Uterus (tissue), 4 donors: ENCODE results near the gene IQCE. TPM values are rescaled to one million over a fixed set of nuclear protein-coding genes. Genes with fewer than 3 reads are reported as not detected.

ENCODE experiments used
- DNase-seq, 2 donors: peaks; one replicate each; pipeline ENCODE4 v3.0.0-alpha.2; 2019 to 2020
- H3K27ac ChIP-seq, 2 donors: fragments of 200-600 bp; sonication (generic); 1 replicate in 1 of 2; 2 replicates in 1 of 2; pipeline ENCODE4 v1.5.1; 2016 to 2018
- H3K27me3 ChIP-seq, 2 donors: fragments of 200-600 bp; sonication (generic); one replicate each; pipeline ENCODE4 v1.5.1; 2018 to 2019; ENCODE audit warnings: control low read depth in 1 of 2
- H3K36me3 ChIP-seq, 2 donors: fragments of 200-600 bp; sonication (generic); one replicate each; pipeline ENCODE4 v1.5.1; 2019; ENCODE audit warnings: control low read depth in 1 of 2
- H3K4me1 ChIP-seq, 2 donors: fragments of 200-600 bp; sonication (generic); one replicate each; pipeline ENCODE4 v1.5.1; 2018 to 2019; ENCODE audit warnings: control low read depth in 1 of 2
- H3K4me3 ChIP-seq, 2 donors: fragments of 200-600 bp; sonication (generic); 1 replicate in 1 of 2; 2 replicates in 1 of 2; pipeline ENCODE4 v1.5.1; 2018 to 2019; ENCODE audit warnings: mild to moderate bottlenecking in 1 of 2
- H3K9me3 ChIP-seq, 2 donors: fragments of 200-600 bp; sonication (generic); one replicate each; pipeline ENCODE4 v1.5.1; 2019; ENCODE audit warnings: control low read depth in 1 of 2
- POLR2A ChIP-seq, 2 donors: fragments of 450-650 bp; IDR thresholded peaks; one replicate each; pipeline ENCODE4 v1.6.1; 2016; ENCODE audit warnings: antibody characterized with exemption in 2 of 2, mild to moderate bottlenecking in 1 of 2, moderate library complexity in 1 of 2
- intact Hi-C: fragments of 100-400 bp; cut with DNase I; formaldehyde crosslinking; loops from one replicate; pipeline ENCODE4 v1.15.1; 2023; ENCODE audit warnings: low total_unique reads
- total RNA-seq, 4 donors: library from RNA; depleted of rRNA in 3 of 4; stranded (reverse); fragments of >200 nt in 3 of 4; gene quantifications; one replicate each; pipeline versions ENCODE4 v1.1.0 to v1.2.4, GENCODE V29; 2014 to 2023
- TF ChIP-seq, protein P1 (sequence below), 4 experiments: fragments of 200-600 bp in 2 of 4; fragments of 450-650 bp in 2 of 4; sonication (generic) in 2 of 4; IDR thresholded peaks; one replicate each; pipeline ENCODE4 v1.5.1; 2016 to 2019; ENCODE audit warnings: antibody characterized with exemption in 4 of 4, mild to moderate bottlenecking in 2 of 4, moderate library complexity in 1 of 4
- donor health status: DM: yes; HTN: yes; CAD: no.

IQCE gene
- total RNA-seq, 4 donors from 2014 or later = 6.8 to 28.0 (median 16.9) TPM

DNA sequence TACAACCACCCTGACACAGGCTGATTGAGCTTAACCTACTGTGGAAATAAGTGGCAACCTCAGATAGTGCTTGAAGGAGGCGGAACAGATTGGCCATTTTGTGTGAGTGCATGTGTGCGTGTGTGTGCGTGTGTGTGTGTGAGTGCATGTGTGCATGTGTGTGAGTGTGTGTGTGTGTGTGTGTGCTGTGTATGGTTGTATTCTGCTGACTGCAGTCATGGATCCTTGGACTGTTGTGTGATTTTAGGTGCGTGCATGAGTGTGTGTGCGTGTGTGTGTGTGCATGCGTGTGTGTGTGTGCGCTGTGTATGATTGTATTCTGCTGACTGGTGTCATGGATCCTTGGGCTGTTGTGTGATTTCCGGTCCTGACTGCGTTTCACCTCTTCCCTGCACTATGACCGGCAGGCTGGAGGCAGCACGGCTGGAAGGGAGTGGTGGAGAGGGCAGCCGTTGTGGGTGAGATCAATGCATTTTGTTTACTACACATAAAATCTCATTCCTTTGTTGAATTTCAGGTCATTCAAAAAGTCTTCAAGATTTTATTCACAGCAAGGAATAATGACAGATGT is 6.3 kb downstream of the IQCE start:
- H3K27ac ChIP-seq = no peak overlapping the region
- DNase-seq = no peak
- no peak for TF ChIP-seq POLR2A (IDR thresholded peaks at IDR 0.05)
- TF ChIP-seq, protein P1, sequence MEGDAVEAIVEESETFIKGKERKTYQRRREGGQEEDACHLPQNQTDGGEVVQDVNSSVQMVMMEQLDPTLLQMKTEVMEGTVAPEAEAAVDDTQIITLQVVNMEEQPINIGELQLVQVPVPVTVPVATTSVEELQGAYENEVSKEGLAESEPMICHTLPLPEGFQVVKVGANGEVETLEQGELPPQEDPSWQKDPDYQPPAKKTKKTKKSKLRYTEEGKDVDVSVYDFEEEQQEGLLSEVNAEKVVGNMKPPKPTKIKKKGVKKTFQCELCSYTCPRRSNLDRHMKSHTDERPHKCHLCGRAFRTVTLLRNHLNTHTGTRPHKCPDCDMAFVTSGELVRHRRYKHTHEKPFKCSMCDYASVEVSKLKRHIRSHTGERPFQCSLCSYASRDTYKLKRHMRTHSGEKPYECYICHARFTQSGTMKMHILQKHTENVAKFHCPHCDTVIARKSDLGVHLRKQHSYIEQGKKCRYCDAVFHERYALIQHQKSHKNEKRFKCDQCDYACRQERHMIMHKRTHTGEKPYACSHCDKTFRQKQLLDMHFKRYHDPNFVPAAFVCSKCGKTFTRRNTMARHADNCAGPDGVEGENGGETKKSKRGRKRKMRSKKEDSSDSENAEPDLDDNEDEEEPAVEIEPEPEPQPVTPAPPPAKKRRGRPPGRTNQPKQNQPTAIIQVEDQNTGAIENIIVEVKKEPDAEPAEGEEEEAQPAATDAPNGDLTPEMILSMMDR (IDR thresholded peaks at IDR 0.05) = no peak
- intact Hi-C loops = no loop called here
- H3K9me3 ChIP-seq = no peaks in the 10 kb centered on the region
- no peaks in the 10 kb centered on the region for H3K27me3 ChIP-seq
- H3K36me3 ChIP-seq = no peaks in the 10 kb centered on the region
- no peak overlapping the region for H3K4me3 ChIP-seq
- no peaks in the 10 kb centered on the region for H3K4me1 ChIP-seq

DNA sequence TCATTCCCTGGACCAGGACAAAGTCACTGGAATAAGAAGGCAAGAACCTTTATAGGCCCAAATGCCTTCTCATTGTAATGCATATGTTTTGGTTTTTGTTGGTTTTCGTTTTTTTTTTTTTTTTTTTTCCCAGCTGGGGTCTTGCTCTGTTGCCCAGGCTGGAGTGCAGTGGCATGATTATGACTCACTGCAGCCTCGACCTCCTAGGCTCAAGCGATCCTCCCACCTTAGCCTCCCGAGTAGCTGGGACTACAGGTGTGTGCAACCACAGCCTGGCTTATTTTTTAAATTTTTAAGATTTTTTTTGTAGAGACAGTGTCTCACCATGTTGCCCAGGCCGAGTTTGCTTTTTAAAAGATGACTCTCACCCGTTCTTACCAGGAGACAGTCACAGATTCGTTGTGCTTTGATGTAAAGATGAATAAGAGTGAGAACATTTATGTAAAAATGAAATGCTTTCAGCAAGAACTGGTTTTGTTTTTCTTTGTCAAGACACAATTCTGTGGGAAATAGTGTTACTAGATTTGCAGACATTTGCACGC is 7.6 kb downstream of the IQCE start:
- Histone ChIP-seq H3K27ac (no peak overlapping the region), H3K36me3 (no peaks in the 10 kb centered on the region), H3K4me1 (no peaks in the 10 kb centered on the region), H3K27me3 (no peaks in the 10 kb centered on the region), H3K4me3 (no peak overlapping the region), H3K9me3 (no peaks in the 10 kb centered on the region)
- intact Hi-C loops = no loop called here
- no peak for DNase-seq
- TF ChIP-seq, protein P1 (IDR thresholded peaks at IDR 0.05) = no peak
- no peak for TF ChIP-seq POLR2A (IDR thresholded peaks at IDR 0.05)

DNA sequence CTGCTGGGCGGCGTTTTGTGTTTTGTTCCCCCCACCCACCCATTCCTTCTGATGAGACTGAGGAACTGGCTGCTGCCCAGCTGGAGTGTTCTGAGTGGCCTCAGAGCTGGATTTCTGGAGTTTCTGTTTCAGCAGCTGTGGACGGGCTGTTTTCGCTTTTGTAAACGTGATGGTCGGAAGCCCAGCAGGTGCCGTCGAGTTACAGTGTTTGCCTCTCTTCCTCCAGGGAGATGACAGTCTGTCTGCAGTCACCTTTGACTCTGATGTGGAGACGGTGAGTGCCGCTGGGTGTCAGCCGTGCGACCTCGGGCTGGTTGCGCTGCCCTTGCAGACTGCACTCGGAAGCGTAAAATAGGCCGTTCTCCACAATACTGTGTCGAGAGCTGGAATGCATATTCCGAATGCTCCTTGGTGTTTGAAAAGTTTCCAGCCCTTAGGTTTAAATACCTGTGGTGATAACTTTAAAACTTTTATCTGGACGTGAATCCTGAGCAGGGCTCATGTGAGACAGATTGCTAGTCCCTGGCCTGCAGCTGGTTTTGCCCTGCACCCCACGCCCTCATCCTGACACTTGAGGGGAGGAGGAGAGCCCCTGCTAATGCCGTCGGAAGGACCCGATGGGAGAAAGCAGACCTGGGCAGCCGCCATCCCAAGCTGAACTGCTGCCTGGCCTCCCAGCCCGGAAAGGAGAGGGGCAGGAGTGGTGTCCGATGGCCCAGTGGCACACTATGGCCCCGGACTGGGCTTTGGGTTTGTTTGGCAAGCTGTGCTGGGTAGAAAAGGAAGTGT is 8.3 kb downstream of the IQCE start:
- H3K4me3 ChIP-seq = no peak overlapping the region
- no peak for TF ChIP-seq POLR2A (IDR thresholded peaks at IDR 0.05)
- TF ChIP-seq, protein P1 (IDR thresholded peaks at IDR 0.05) = no peak
- H3K27ac ChIP-seq = no peak overlapping the region
- H3K9me3 ChIP-seq = no peaks in the 10 kb centered on the region
- no peaks in the 10 kb centered on the region for H3K27me3 ChIP-seq
- intact Hi-C loops = no loop called here
- H3K4me1 ChIP-seq = no peaks in the 10 kb centered on the region
- DNase-seq = no peak
- no peaks in the 10 kb centered on the region for H3K36me3 ChIP-seq

DNA sequence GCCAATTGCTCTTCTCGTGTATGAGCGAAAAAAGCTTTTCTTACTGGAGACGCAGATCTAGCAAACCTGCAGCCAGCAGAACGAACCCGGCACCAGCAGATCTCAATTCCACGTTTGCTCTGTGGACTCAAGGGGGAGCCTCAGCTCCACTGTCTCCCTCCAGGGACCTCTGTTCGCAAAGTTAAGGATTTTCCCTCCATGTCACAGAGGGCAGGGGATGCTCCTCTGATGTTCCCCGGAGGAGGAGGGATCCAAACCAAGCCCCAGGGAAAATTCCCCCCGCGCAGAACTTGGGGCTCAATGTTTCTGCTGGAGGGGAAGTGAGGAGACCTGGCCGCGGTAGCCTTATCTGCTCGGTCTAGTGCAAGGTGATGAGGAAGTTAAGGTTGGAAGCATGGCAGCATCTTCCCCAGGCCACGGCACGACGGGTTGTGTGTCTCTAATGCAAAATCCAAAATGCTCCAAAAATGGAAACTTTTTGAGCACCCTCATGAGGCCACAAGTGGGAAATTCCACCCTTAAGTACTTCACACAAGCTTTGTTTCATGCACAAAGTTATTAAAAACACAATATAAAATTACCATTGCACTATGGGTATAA is 9.0 kb downstream of the IQCE start:
- Histone ChIP-seq H3K4me3 (no peak overlapping the region), H3K4me1 (no peaks in the 10 kb centered on the region), H3K27me3 (no peaks in the 10 kb centered on the region), H3K27ac (no peak overlapping the region), H3K36me3 (no peaks in the 10 kb centered on the region), H3K9me3 (no peaks in the 10 kb centered on the region)
- intact Hi-C loops = no loop called here
- TF ChIP-seq, protein P1 (IDR thresholded peaks at IDR 0.05) = peak; percentile 33 to 66 (median 44)
- no peak for TF ChIP-seq POLR2A (IDR thresholded peaks at IDR 0.05)
- DNase-seq = peak in 1 of 2 donors; percentile 54
